ENCODE measurements around the gene MPLKIP. TPM values are rescaled to one million over a fixed set of nuclear protein-coding genes. Genes with fewer than 3 reads are reported as not detected.

The MPLKIP gene
- total RNA-seq, 1 experiment from 2014 or later, result 43.2 TPM

DNA sequence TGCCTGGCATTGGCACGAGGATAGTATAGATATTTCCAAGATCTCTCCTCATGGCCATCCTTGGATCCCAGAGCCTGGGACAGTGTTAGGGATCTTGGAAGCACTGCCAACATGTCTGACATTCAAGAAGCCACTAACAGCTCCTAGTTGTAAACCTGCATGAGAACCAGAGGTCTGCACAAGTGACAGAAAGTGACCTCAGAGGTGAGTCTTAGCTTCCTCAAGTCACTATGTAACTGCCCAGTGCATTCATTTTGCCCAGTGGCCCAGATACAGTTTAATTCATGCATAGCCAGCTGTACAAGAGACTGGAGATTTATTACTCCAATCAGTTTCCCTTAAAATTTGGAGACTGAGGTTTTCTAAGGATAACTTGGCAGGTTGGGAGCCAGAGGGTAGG lies 17.1 kb upstream of the MPLKIP start:
- Histone ChIP-seq H4K91ac (ENCODE audit: insufficient read length, low read depth, low read length) (no peak overlapping the region), H2AFZ (ENCODE audit: low read length) (no peak overlapping the region), H4K5ac (ENCODE audit: insufficient read length, low read depth, low read length) (no peak overlapping the region), H3K9me3 (ENCODE audit: control insufficient read depth, low read depth, low read length) (no peaks in the 10 kb centered on the region), H3K27me3 (ENCODE audit: insufficient read depth, low read length) (no peaks in the 10 kb centered on the region), H3K27ac (ENCODE audit: insufficient read length, low read depth, low read length) (no peak overlapping the region), H3T11ph (ENCODE audit: low read length) (no peak overlapping the region), H3K56ac (ENCODE audit: insufficient read length, low read depth, low read length) (no peak overlapping the region), H2BK15ac (ENCODE audit: low read depth, low read length) (no peak overlapping the region), H3K23ac (ENCODE audit: insufficient read length, low read depth, low read length) (no peak overlapping the region), H2AK5ac (ENCODE audit: insufficient read length, low read length) (no peak overlapping the region), H4K20me1 (ENCODE audit: control insufficient read depth, insufficient read depth, insufficient read length) (no peaks in the 10 kb centered on the region), H2BK5ac (ENCODE audit: insufficient read length, low read length) (no peak overlapping the region), H3K4ac (ENCODE audit: low read depth, low read length) (no peak overlapping the region), H4K8ac (replicated peaks; ENCODE audit: insufficient read length, low read depth, low read length) (no peak overlapping the region), H3K23me2 (ENCODE audit: insufficient read length, low read depth, low read length, poor library complexity, severe bottlenecking) (no peaks in the 10 kb centered on the region), H3K4me1 (ENCODE audit: insufficient read depth, low read length) (peaks cover 3% of the 10 kb centered on the region; the same call in 1 of the 2 replicates), H3K79me2 (ENCODE audit: insufficient read depth, low read length) (no peaks in the 10 kb centered on the region), H3K18ac (ENCODE audit: insufficient read length, low read depth, low read length) (no peak overlapping the region), H3K79me1 (ENCODE audit: insufficient read depth, low read depth, low read length, poor library complexity, severe bottlenecking) (no peaks in the 10 kb centered on the region), H2BK20ac (ENCODE audit: low read depth, low read length, poor library complexity, severe bottlenecking) (no peak overlapping the region), H3K14ac (ENCODE audit: insufficient read depth, low read length) (no peak overlapping the region), H2BK12ac (ENCODE audit: insufficient read length, low read depth, low read length) (no peak overlapping the region), H2BK120ac (ENCODE audit: low read depth, low read length, poor library complexity, severe bottlenecking) (no peak overlapping the region), H3K9ac (ENCODE audit: extremely low read depth, insufficient read length, low read length) (no peak overlapping the region), H3K4me2 (ENCODE audit: insufficient read depth, insufficient read length, low read length) (no peak overlapping the region)
- Mint-ChIP-seq H3K27ac (no peak overlapping the region), H3K27me3 (ENCODE audit: low read depth) (no peaks in the 10 kb centered on the region; the same call in 1 of the 2 replicates), H3K9me3 (peaks cover 12 to 15% of the 10 kb centered on the region in 2 experiments), H3K4me3 (no peak overlapping the region), H3K36me3 (ENCODE audit: insufficient read depth in 1 of 3, low read depth in 3 of 3) (peaks cover 9 to 14% (median 10%) of the 10 kb centered on the region in 3 experiments), H3K4me1 (peaks cover 16 to 17% of the 10 kb centered on the region in 2 experiments)
- WGBS (ENCODE audit: extremely low coverage, insufficient read length, low lambda C conversion rate), result no CpG with 5 or more reads among the region's 1 CpG
- TF ChIP-seq, protein P1, sequence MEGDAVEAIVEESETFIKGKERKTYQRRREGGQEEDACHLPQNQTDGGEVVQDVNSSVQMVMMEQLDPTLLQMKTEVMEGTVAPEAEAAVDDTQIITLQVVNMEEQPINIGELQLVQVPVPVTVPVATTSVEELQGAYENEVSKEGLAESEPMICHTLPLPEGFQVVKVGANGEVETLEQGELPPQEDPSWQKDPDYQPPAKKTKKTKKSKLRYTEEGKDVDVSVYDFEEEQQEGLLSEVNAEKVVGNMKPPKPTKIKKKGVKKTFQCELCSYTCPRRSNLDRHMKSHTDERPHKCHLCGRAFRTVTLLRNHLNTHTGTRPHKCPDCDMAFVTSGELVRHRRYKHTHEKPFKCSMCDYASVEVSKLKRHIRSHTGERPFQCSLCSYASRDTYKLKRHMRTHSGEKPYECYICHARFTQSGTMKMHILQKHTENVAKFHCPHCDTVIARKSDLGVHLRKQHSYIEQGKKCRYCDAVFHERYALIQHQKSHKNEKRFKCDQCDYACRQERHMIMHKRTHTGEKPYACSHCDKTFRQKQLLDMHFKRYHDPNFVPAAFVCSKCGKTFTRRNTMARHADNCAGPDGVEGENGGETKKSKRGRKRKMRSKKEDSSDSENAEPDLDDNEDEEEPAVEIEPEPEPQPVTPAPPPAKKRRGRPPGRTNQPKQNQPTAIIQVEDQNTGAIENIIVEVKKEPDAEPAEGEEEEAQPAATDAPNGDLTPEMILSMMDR (conservative IDR thresholded peaks at IDR 0.05), result no peak
- no peak for DNase-seq
